DND-41 (cell line): Measurements from ENCODE around the gene UBA5.

Source experiments
- EZH2 ChIP-seq: IDR thresholded peaks from 3 replicates; pipeline ENCODE4 v1.6.1; 2012; ENCODE audit warnings: borderline replicate concordance, low read depth, mild to moderate bottlenecking, moderate library complexity, low read length, inconsistent platforms; ENCODE audit not compliant: severe bottlenecking
- TF ChIP-seq, protein P1 (sequence below): IDR thresholded peaks from 2 replicates; pipeline ENCODE4 v1.5.1; 2012; ENCODE audit warnings: borderline replicate concordance, low read length, moderate library complexity, mild to moderate bottlenecking; ENCODE audit not compliant: poor library complexity, severe bottlenecking; ENCODE audit errors: extremely low read depth

- TF ChIP-seq, protein P1, sequence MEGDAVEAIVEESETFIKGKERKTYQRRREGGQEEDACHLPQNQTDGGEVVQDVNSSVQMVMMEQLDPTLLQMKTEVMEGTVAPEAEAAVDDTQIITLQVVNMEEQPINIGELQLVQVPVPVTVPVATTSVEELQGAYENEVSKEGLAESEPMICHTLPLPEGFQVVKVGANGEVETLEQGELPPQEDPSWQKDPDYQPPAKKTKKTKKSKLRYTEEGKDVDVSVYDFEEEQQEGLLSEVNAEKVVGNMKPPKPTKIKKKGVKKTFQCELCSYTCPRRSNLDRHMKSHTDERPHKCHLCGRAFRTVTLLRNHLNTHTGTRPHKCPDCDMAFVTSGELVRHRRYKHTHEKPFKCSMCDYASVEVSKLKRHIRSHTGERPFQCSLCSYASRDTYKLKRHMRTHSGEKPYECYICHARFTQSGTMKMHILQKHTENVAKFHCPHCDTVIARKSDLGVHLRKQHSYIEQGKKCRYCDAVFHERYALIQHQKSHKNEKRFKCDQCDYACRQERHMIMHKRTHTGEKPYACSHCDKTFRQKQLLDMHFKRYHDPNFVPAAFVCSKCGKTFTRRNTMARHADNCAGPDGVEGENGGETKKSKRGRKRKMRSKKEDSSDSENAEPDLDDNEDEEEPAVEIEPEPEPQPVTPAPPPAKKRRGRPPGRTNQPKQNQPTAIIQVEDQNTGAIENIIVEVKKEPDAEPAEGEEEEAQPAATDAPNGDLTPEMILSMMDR = no peak
- TF ChIP-seq EZH2 = no peak
Observed at GRCh38 chr3:132629928-132630327, 30.2 kb upstream of the UBA5 start.
